ENCODE data around the gene USE1. TPM values are rescaled to one million over a fixed set of nuclear protein-coding genes. Genes with fewer than 3 reads are reported as not detected.
A peak's percentile ranks its signal among the peaks of the same experiment; 100 is the strongest.

Gene USE1
- total RNA-seq, 1 experiment from 2014 or later, result 47.9 TPM

DNA sequence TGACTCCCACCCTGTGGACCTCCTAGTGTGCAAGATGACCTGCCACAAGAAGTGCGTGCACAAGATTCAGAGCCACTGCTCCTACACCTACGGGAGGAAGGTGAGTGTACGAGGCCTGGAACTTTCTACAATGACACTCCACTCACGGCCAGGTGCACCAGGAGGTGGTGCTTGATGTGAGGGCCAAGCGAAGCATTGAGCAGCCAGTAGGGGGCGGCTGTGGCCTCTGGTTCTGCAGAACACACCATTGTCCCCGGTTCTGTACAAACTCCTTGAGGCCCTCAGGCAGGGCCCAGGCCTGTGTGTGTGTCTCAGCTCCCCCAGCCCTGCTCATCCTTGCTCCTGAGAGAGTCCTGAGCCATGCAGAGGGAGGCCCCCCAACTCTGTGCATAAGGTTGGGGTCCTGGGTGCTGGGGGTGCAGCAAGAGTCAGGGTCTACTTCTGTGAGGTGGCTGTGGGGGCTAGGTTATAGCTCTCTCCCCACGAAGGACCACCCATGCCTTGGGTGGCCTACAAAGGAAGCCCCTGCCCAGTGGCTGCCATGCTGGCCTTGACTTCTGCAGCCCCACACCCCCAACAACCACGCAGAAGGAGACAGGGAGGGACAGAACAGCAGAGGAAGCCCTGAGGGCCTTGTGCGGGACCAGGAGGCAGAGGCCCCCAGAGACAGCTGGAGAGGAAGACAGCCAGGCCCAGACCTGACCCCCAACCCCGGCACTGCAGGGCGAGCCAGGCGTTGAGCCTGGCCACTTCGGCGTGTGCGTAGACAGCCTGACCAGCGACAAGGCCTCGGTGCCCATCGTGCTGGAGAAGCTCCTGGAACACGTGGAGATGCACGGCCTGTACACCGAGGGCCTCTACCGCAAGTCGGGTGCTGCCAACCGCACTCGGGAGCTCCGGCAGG is 9.7 kb upstream of the USE1 start:
- BruUV-seq (replicated peaks), result no TSS peak
- Mint-ChIP-seq H3K36me3 (ENCODE audit: insufficient read depth, unreplicated experiment) (peaks cover 36% of the 10 kb centered on the region), H3K4me3 (ENCODE audit: unreplicated experiment) (no peak overlapping the region), H3K27ac (ENCODE audit: low read depth, unreplicated experiment) (no peak overlapping the region), H3K4me1 (ENCODE audit: insufficient read depth, unreplicated experiment) (peaks cover 4% of the 10 kb centered on the region), H3K9me3 (ENCODE audit: unreplicated experiment) (no peaks in the 10 kb centered on the region), H3K27me3 (ENCODE audit: insufficient read depth, unreplicated experiment) (no peaks in the 10 kb centered on the region)
- ChIA-PET POLR2A (interaction anchor here (0.5 to 0.6 kb wide), 3 partner anchors 306 to 545 kb away, joined by 3 read pairs; partner anchors contain the start of gene PGLS), CTCF (interaction anchor here (0.6 to 1.6 kb wide), 5 partner anchors 11 to 769 kb away, joined by 3 to 6 read pairs (median 3); no protein-coding TSS in a partner anchor)
- intact Hi-C loops (cut with micrococcal nuclease), result loop anchor here (1.0 kb wide), 1 partner anchor 77 kb away; no protein-coding TSS in a partner anchor
- TF ChIP-seq, protein P1, sequence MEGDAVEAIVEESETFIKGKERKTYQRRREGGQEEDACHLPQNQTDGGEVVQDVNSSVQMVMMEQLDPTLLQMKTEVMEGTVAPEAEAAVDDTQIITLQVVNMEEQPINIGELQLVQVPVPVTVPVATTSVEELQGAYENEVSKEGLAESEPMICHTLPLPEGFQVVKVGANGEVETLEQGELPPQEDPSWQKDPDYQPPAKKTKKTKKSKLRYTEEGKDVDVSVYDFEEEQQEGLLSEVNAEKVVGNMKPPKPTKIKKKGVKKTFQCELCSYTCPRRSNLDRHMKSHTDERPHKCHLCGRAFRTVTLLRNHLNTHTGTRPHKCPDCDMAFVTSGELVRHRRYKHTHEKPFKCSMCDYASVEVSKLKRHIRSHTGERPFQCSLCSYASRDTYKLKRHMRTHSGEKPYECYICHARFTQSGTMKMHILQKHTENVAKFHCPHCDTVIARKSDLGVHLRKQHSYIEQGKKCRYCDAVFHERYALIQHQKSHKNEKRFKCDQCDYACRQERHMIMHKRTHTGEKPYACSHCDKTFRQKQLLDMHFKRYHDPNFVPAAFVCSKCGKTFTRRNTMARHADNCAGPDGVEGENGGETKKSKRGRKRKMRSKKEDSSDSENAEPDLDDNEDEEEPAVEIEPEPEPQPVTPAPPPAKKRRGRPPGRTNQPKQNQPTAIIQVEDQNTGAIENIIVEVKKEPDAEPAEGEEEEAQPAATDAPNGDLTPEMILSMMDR (IDR thresholded peaks at IDR 0.05; ENCODE audit: unreplicated experiment), result peak; percentile 55
- DNase-seq (ENCODE audit: unreplicated experiment), result peak; percentile 71

DNA sequence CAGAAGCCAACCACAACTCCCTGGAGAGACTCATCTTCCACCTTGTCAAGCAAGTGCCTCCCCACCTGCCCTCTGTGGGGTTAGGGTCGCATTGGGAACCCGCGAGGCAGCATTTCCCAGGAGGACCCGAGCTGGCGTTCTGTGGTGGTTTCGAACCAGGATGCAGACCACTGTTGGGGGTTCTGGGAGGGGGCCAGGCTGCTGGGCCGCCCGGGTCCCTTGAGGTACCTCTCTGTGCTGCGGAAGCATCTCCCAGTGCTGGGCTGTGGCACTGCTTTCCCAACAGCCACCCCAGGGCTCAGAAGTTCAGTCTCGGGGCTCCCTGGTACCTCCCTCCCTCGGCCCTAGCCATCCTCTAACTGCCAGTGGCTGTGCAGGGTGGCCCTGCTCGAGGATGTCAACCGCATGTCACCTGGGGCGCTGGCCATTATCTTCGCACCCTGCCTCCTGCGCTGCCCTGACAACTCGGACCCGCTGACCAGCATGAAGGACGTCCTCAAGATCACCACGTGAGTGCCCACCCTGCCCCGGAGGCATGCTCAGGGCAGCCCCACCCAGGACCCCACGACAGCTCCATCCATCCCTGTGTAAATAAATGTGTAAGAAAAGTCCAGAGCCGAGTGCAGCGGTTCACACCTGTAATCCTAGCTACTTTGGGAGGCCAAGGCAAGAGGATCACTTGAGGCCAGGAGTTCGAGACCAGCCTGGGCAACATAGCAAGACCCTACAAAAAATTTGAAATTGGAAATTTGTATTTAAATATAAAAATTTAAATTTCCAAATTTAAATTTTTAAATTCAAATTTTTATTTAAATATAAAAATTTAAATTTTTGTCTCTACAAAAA is 8.2 kb upstream of the USE1 start:
- Mint-ChIP-seq H3K4me1 (ENCODE audit: insufficient read depth, unreplicated experiment) (peaks cover 4% of the 10 kb centered on the region), H3K4me3 (ENCODE audit: unreplicated experiment) (no peak overlapping the region), H3K27me3 (ENCODE audit: insufficient read depth, unreplicated experiment) (no peaks in the 10 kb centered on the region), H3K9me3 (ENCODE audit: unreplicated experiment) (no peaks in the 10 kb centered on the region), H3K36me3 (ENCODE audit: insufficient read depth, unreplicated experiment) (peaks cover 30% of the 10 kb centered on the region), H3K27ac (ENCODE audit: low read depth, unreplicated experiment) (no peak overlapping the region)
- no TSS peak for BruUV-seq (replicated peaks)
- TF ChIP-seq, protein P1 (IDR thresholded peaks at IDR 0.05; ENCODE audit: unreplicated experiment), result no peak
- intact Hi-C loops (cut with micrococcal nuclease), result no loop called here
- CTCF ChIA-PET, result interaction anchor here (0.6 kb wide), 2 partner anchors 17 to 290 kb away, joined by 3 to 4 read pairs; no protein-coding TSS in a partner anchor
- POLR2A ChIA-PET, result no interaction called here
- no peak for DNase-seq (ENCODE audit: unreplicated experiment)

DNA sequence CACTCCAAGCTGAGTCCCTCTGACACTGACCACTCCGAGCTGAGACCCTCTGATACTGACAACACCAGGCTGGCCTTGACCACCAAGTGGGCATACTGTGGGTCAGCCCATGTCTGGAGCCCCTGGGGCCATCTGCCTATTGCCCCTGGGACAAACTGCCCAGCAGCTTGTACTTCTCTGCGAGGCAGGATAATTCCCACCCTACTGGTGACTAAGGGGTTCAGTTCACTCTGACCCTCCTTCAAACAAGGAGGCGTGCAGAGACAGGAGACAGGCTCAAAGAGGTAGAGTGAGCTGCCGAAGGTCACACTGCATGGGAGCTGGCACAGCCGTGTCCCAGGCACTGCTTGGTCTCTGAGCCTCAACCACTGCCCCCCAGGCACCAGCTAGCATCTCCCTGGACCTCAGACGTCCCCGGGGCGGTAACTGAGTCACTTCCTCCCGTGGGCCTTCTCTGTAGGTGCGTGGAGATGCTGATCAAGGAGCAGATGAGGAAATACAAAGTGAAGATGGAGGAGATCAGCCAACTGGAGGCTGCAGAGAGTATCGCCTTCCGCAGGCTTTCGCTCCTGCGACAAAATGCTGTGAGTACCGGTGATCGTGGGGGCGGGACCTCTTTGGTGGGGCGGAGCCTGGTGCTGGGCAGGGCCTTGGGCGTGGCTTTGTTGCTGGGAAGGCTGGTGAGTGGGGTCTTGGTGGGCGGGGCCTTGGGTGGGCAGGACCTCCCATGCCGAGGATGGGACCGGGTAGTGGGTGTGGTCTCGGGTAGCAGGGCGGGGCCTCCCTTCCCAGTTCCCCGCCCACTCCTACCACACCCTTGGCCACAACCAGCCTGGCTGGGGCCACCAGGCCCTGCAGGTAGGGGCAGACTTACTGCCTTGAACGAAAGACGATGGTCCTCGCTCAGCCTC is 5.8 kb upstream of the USE1 start:
- H3K36me3 Mint-ChIP-seq (ENCODE audit: insufficient read depth, unreplicated experiment), result peaks cover 35% of the 10 kb centered on the region
- TF ChIP-seq, protein P1 (IDR thresholded peaks at IDR 0.05; ENCODE audit: unreplicated experiment), result no peak
- DNase-seq (ENCODE audit: unreplicated experiment), result peak; percentile 33
- intact Hi-C loops (cut with micrococcal nuclease), result no loop called here
- no peak overlapping the region for H3K27ac Mint-ChIP-seq (ENCODE audit: low read depth, unreplicated experiment)
- no peak overlapping the region for H3K4me3 Mint-ChIP-seq (ENCODE audit: unreplicated experiment)
- peaks cover 4% of the 10 kb centered on the region for H3K4me1 Mint-ChIP-seq (ENCODE audit: insufficient read depth, unreplicated experiment)
- H3K27me3 Mint-ChIP-seq (ENCODE audit: insufficient read depth, unreplicated experiment), result no peaks in the 10 kb centered on the region
- CTCF ChIA-PET, result interaction anchor here (1.1 kb wide), 1 partner anchor 51 kb away, joined by 3 read pairs; no protein-coding TSS in a partner anchor
- H3K9me3 Mint-ChIP-seq (ENCODE audit: unreplicated experiment), result no peaks in the 10 kb centered on the region
- no TSS peak for BruUV-seq (replicated peaks)
- POLR2A ChIA-PET, result no interaction called here
